Panc1 (cell line): ENCODE measurements around the gene PTPN11. TPM values are rescaled to one million over a fixed set of nuclear protein-coding genes. Genes with fewer than 3 reads are reported as not detected.
"Not testable (repeated sequence)": the region's sequence is repeated elsewhere in the genome, so short reads cannot be mapped to it uniquely, and the experiment has no call there.

Experiments
- ATAC-seq: fragments of 200-7000 bp; cut with Tn5 transposase; 2 replicates; pipeline ENCODE4 v1.9.1; 2020; ENCODE audit warnings: mild to moderate bottlenecking, moderate library complexity
- BruUV-seq: library from RNA; stranded (reverse); fragments of 400-500 nt; replicated peaks from 2 replicates; lab custom pipeline; 2021; lab: Mats Ljungman, UMichigan
- CTCF ChIA-PET: fragments of 300-600 bp; sonication (Branson Sonifier 250); formaldehyde crosslinking; loops from one replicate; lab custom pipeline; 2022; ENCODE audit warnings: antibody characterized with exemption; lab: Charles Lee
- POLR2A ChIA-PET: fragments of 300-600 bp; sonication (Branson Sonifier 250); formaldehyde crosslinking; loops from one replicate; lab custom pipeline; 2022; ENCODE audit warnings: antibody characterized with exemption; lab: Charles Lee
- DNase-seq: peaks from one replicate; pipeline ENCODE4 v3.0.0-alpha.2; 2010; ENCODE audit warnings: low read depth, low spot score
- H3K27ac ChIP-seq: 2 replicates; pipeline ENCODE4 v1.5.1; 2011; ENCODE audit warnings: mild to moderate bottlenecking, low read length, inconsistent platforms
- H3K27me3 ChIP-seq: fragments of 200-500 bp; sonication (Bioruptor generic); 2 replicates; pipeline ENCODE4 v1.6.0; 2014; ENCODE audit warnings: low read length, inconsistent platforms; ENCODE audit not compliant: control insufficient read depth, insufficient read depth
- H3K36me3 ChIP-seq: fragments of 200-500 bp; sonication (Bioruptor generic); 2 replicates; pipeline ENCODE4 v1.5.1; 2014; ENCODE audit warnings: inconsistent platforms, mild to moderate bottlenecking, low read length, moderate library complexity; ENCODE audit not compliant: control insufficient read depth, insufficient read depth
- H3K4me1 ChIP-seq: 2 replicates; pipeline ENCODE4 v1.5.1; 2011; ENCODE audit warnings: inconsistent platforms, mild to moderate bottlenecking, low read length, moderate library complexity; ENCODE audit not compliant: control insufficient read depth, insufficient read depth
- H3K4me3 ChIP-seq, 2 experiments: 2 replicates each; pipeline ENCODE4 v1.5.1; 2011 to 2012; ENCODE audit warnings: low read depth in 2 of 2, low read length in 2 of 2, mild to moderate bottlenecking in 2 of 2, inconsistent platforms in 1 of 2, moderate library complexity in 1 of 2
- H3K9me3 ChIP-seq: fragments of 200-500 bp; sonication (Bioruptor generic); 2 replicates; pipeline ENCODE4 v1.5.1; 2014; ENCODE audit warnings: low read depth, mild to moderate bottlenecking, inconsistent platforms, low read length, moderate library complexity; ENCODE audit not compliant: control insufficient read depth, insufficient read depth
- POLR2AphosphoS5 ChIP-seq: IDR thresholded peaks from 2 replicates; pipeline ENCODE4 v1.6.1; 2012; ENCODE audit warnings: mild to moderate bottlenecking, low read depth, low read length, moderate library complexity
- SIN3A ChIP-seq: IDR thresholded peaks from 2 replicates; pipeline ENCODE4 v1.6.1; 2012; ENCODE audit warnings: low read depth, mild to moderate bottlenecking, low read length, moderate library complexity, borderline replicate concordance; ENCODE audit not compliant: insufficient read depth
- TCF7L2 ChIP-seq: IDR thresholded peaks from 2 replicates; pipeline ENCODE4 v1.6.1; 2011; ENCODE audit warnings: mild to moderate bottlenecking, low read depth, low read length, inconsistent platforms
- in situ Hi-C: cut with HindIII; loops from 2 replicates; pipeline ENCODE4 v1.10.0; 2016; ENCODE audit warnings: low sequenced_read_pairs, low pct_unique_long_range_greater_than_20kb
- intact Hi-C: fragments of 100-400 bp; cut with micrococcal nuclease; formaldehyde crosslinking; loops from one replicate; pipeline ENCODE4 v1.10.0; 2022; ENCODE audit not compliant: unreplicated experiment
- total RNA-seq: library from RNA; stranded (reverse); gene quantifications from one replicate; pipeline ENCODE4 v1.2.1, GENCODE V29; 2021; ENCODE audit not compliant: unreplicated experiment
- TF ChIP-seq, protein P1 (sequence below), 2 experiments: IDR thresholded peaks; 2 replicates each; pipeline ENCODE4 v1.6.1; 2011 to 2012; ENCODE audit warnings: low read depth in 2 of 2, control low read depth in 1 of 2, low read length in 1 of 2, mild to moderate bottlenecking in 1 of 2, moderate library complexity in 1 of 2; ENCODE audit not compliant: insufficient read depth in 1 of 2
- TF ChIP-seq, protein P2 (sequence below): fragments of 450-650 bp; IDR thresholded peaks from 2 replicates; pipeline ENCODE4 v1.5.1; 2017; ENCODE audit warnings: mild to moderate bottlenecking

The PTPN11 gene
- total RNA-seq, 1 experiment from 2014 or later, result 139 TPM

DNA sequence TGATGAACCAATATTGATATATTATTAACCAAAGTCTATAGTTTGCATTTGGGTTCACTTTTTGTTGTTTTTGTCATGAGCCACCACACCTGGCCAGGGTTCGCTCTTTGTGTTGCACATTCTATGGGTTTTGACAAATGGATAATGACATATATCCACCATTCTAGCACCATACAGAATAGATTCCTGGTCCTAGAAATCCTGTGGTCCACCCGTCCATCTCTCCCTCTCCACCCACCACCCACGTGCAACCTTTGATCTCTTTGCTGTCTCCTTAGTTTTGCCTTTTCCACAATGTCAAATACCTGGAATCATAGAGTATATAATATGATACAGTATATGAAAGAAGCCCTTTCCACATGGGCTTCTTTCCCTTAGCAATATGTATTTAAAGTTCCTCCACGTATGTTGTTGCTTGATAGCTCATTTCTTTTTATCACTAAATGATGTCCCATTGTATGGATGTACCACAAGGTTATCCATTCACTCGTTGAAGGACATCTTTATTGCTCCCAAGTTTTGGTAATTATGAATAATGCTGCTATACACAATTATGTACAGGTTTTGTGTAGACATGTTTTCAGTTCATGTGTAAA is 16.7 kb upstream of the PTPN11 start:
- intact Hi-C loops (no loop called here), in situ Hi-C loops (no loop called here)
- ChIA-PET POLR2A (interaction anchor here (0.6 to 0.7 kb wide), 2 partner anchors 10 to 464 kb away, joined by 4 to 5 read pairs; no protein-coding TSS in a partner anchor), CTCF (interaction anchor here (0.7 kb wide), 2 partner anchors 9 to 828 kb away, joined by 3 read pairs; no protein-coding TSS in a partner anchor)
- no peaks in the 10 kb centered on the region for H3K9me3 ChIP-seq
- no peak overlapping the region for H3K4me3 ChIP-seq
- H3K4me1 ChIP-seq, result peaks cover 8% of the 10 kb centered on the region
- H3K27ac ChIP-seq, result no peak overlapping the region
- ATAC-seq (0 out of 2 replicates have a peak, but pooled peaks have one; percentile 20), DNase-seq (no peak)
- H3K27me3 ChIP-seq, result no peaks in the 10 kb centered on the region
- BruUV-seq, result no TSS peak
- H3K36me3 ChIP-seq, result peaks cover 23% of the 10 kb centered on the region
- TF ChIP-seq, protein P1, sequence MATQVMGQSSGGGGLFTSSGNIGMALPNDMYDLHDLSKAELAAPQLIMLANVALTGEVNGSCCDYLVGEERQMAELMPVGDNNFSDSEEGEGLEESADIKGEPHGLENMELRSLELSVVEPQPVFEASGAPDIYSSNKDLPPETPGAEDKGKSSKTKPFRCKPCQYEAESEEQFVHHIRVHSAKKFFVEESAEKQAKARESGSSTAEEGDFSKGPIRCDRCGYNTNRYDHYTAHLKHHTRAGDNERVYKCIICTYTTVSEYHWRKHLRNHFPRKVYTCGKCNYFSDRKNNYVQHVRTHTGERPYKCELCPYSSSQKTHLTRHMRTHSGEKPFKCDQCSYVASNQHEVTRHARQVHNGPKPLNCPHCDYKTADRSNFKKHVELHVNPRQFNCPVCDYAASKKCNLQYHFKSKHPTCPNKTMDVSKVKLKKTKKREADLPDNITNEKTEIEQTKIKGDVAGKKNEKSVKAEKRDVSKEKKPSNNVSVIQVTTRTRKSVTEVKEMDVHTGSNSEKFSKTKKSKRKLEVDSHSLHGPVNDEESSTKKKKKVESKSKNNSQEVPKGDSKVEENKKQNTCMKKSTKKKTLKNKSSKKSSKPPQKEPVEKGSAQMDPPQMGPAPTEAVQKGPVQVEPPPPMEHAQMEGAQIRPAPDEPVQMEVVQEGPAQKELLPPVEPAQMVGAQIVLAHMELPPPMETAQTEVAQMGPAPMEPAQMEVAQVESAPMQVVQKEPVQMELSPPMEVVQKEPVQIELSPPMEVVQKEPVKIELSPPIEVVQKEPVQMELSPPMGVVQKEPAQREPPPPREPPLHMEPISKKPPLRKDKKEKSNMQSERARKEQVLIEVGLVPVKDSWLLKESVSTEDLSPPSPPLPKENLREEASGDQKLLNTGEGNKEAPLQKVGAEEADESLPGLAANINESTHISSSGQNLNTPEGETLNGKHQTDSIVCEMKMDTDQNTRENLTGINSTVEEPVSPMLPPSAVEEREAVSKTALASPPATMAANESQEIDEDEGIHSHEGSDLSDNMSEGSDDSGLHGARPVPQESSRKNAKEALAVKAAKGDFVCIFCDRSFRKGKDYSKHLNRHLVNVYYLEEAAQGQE (IDR thresholded peaks at IDR 0.05; ENCODE audit: insufficient read depth in 1 of 2, low read depth in 2 of 2, low read length in 1 of 2), result no peak

DNA sequence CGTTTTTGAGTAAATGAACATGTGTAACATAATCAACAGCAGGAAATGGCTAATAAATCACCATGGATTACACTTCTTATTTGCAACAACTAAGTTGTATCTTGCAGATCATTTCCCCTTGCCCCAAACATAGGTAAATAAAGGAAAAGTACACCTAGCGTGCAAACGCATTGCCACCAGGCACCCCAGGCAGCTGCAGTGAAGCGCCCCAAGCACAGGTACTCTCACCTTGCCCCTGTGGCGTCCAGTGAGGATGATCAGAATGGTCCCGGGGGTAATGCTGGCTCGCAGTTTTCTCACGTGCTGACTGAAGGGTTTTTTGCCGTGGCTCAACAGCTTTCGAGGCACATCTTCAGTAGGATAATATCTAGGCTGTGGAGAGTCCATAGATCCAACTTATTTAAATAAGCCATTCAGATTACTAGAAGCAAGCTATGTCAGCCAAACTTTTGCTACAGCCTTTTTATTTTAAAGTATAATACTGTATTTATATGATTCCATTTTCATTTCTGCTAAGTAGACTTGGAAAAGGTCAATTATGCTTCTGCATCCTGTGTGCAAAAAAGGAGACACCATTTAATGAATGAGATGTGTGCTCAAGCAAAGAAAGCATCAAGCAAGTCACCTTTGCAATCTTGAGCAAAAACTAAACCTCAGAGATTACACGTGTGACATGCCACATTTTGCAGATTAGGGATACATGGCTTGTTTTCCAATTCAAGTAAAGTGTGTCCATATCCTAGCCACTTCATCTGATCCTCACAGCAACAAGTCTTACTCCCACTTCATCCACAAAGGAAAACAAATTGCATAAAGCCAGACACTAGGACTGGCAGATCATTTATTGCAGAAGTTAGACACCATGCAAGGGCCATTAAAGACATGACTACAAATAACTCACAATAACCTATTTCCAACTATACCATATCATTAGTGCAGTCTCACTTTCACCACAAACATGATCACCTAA is 11.9 kb upstream of the PTPN11 start:
- Histone ChIP-seq H3K4me1 (peaks cover 17% of the 10 kb centered on the region), H3K27ac (no peak overlapping the region), H3K9me3 (no peaks in the 10 kb centered on the region), H3K27me3 (no peaks in the 10 kb centered on the region), H3K4me3 (peak overlapping the region; percentile 90 to 99; a peak in 3 of 4 replicates), H3K36me3 (peaks cover 37% of the 10 kb centered on the region)
- ATAC-seq (no peak), DNase-seq (no peak)
- no TSS peak for BruUV-seq
- TF ChIP-seq SIN3A, result no peak
- no peak for TF ChIP-seq POLR2AphosphoS5
- TF ChIP-seq, protein P1 (IDR thresholded peaks at IDR 0.05; ENCODE audit: insufficient read depth in 1 of 2, low read depth in 2 of 2, low read length in 1 of 2), result no peak
- no peak for TF ChIP-seq TCF7L2
- TF ChIP-seq, protein P2, sequence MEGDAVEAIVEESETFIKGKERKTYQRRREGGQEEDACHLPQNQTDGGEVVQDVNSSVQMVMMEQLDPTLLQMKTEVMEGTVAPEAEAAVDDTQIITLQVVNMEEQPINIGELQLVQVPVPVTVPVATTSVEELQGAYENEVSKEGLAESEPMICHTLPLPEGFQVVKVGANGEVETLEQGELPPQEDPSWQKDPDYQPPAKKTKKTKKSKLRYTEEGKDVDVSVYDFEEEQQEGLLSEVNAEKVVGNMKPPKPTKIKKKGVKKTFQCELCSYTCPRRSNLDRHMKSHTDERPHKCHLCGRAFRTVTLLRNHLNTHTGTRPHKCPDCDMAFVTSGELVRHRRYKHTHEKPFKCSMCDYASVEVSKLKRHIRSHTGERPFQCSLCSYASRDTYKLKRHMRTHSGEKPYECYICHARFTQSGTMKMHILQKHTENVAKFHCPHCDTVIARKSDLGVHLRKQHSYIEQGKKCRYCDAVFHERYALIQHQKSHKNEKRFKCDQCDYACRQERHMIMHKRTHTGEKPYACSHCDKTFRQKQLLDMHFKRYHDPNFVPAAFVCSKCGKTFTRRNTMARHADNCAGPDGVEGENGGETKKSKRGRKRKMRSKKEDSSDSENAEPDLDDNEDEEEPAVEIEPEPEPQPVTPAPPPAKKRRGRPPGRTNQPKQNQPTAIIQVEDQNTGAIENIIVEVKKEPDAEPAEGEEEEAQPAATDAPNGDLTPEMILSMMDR, result no peak
- in situ Hi-C loops, result no loop called here
- CTCF ChIA-PET, result no interaction called here
- POLR2A ChIA-PET, result no interaction called here
- intact Hi-C loops, result no loop called here

DNA sequence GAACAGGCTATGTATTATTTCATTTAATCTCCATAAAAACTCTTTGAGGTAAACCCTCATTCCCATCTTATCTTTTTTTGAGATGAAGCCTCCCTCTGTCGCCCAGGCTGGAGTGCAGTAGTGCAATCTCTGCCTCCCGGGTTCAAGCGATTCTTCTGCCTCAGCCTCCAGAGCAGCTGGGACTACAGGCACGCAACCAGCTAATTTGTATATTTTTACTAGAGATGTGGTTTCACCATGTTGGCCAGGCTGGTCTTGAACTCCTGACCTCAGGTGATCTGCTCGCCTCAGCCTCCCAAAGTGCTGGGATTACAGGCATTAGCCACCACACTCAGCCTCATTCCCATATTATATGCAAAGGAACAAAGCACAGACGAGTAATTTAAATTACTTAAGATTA is 11.1 kb upstream of the PTPN11 start:
- H3K36me3 ChIP-seq, result peaks cover 37% of the 10 kb centered on the region
- ATAC-seq, in situ Hi-C loops, H3K9me3 ChIP-seq, intact Hi-C loops, CTCF ChIA-PET, H3K27me3 ChIP-seq, POLR2A ChIA-PET, DNase-seq, BruUV-seq: not testable (repeated sequence)
- peaks cover 17% of the 10 kb centered on the region for H3K4me1 ChIP-seq
- H3K4me3 ChIP-seq, result peak overlapping the region; percentile 90 to 99
- peak overlapping the region; percentile 23 for H3K27ac ChIP-seq
